ENCODE data around the gene SPATA31A7.
"Not testable (repeated sequence)": the region's sequence is repeated elsewhere in the genome, so short reads cannot be mapped to it uniquely, and the experiment has no call there.

The SPATA31A7 gene

DNA sequence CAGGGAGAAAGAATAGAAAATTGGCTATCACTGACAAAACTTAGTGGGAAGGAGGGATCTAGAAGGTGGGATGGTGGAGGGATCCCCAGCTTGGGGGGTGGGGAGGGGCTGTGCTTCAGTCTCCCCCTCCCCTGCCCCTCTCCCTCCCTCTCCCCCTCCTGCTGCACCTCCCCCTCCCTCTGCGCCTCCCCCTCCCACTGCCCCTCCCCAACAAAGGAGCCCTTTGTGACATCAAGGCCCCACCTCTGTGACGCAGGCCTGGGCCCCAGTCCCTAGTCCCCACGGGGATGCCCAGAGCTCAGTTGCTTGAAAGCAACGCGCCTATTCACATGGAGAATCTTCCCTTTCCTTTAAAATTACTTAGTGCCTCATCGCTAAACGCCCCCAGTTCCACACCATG is at the start of gene SPATA31A7:
Gene SPATA31A7, plus strand, starts transcription at position 301 of the 400 bp plus-strand sequence. Its CDS starts 29 bp downstream, at position 330.
- not testable (repeated sequence) for DNase-seq

GRCh38 chr9:61226438-61226837 is 36.6 kb downstream of the SPATA31A7 start:
- not testable (repeated sequence) for DNase-seq
